Smooth muscle cell (in vitro differentiated cells): ENCODE results near the gene EHD1. TPM values are rescaled to one million over a fixed set of nuclear protein-coding genes. Genes with fewer than 3 reads are reported as not detected.

ENCODE experiments used
- DNase-seq: peaks from one replicate; lab custom pipeline; 2025; ENCODE audit not compliant: unreplicated experiment; lab: John Stamatoyannopoulos, UW
- H2AFZ ChIP-seq: fragments of 200-600 bp; sonication (generic); 2 replicates; pipeline ENCODE4 v1.6.0; 2016; ENCODE audit warnings: antibody characterized with exemption, low read depth, mild to moderate bottlenecking
- H3F3A ChIP-seq: fragments of 200-600 bp; sonication (generic); 2 replicates; pipeline ENCODE4 v1.6.0; 2017; ENCODE audit warnings: antibody characterized with exemption, low read depth
- H3K27ac ChIP-seq: fragments of 200-600 bp; sonication (generic); 2 replicates; pipeline ENCODE4 v1.5.1; 2016; ENCODE audit warnings: low read depth, mild to moderate bottlenecking
- H3K27me3 ChIP-seq: fragments of 200-600 bp; sonication (generic); 2 replicates; pipeline ENCODE4 v1.6.1; 2016; ENCODE audit warnings: low read depth, mild to moderate bottlenecking
- H3K36me3 ChIP-seq: fragments of 200-600 bp; sonication (generic); 2 replicates; pipeline ENCODE4 v1.5.1; 2016; ENCODE audit warnings: low read depth
- H3K4me1 ChIP-seq: fragments of 200-600 bp; sonication (generic); 2 replicates; pipeline ENCODE4 v1.5.1; 2016; ENCODE audit warnings: low read depth
- H3K4me2 ChIP-seq: fragments of 200-600 bp; sonication (generic); 2 replicates; pipeline ENCODE4 v1.6.0; 2016; ENCODE audit warnings: mild to moderate bottlenecking
- H3K4me3 ChIP-seq: fragments of 200-600 bp; sonication (generic); 2 replicates; pipeline ENCODE4 v1.5.1; 2016; ENCODE audit warnings: mild to moderate bottlenecking
- H3K79me2 ChIP-seq: fragments of 200-600 bp; sonication (generic); 2 replicates; pipeline ENCODE4 v1.6.0; 2016; ENCODE audit warnings: low read depth, mild to moderate bottlenecking
- H3K9ac ChIP-seq: fragments of 200-600 bp; sonication (generic); 2 replicates; pipeline ENCODE4 v1.6.0; 2016; ENCODE audit warnings: low read depth
- H3K9me3 ChIP-seq: fragments of 200-600 bp; sonication (generic); replicated peaks from 2 replicates; pipeline ENCODE4 v1.5.1; 2016; ENCODE audit warnings: low read depth
- H4K20me1 ChIP-seq: fragments of 200-600 bp; sonication (generic); 2 replicates; pipeline ENCODE4 v1.6.0; 2016; ENCODE audit warnings: low read depth
- WGBS: methylation state at CpG from one replicate; pipeline ENCODE4 v1.1.7; 2016; ENCODE audit warnings: low lambda C conversion rate; 5-methylcytosine and 5-hydroxymethylcytosine counted together
- polyA plus RNA-seq: library from polyadenylated mRNA; unstranded; fragments of >200 nt; fragmentation: Nextera tagmentation; extraction: Ambion mirVana; gene quantifications from 2 replicates; pipeline ENCODE4 v1.2.1, GENCODE V29; 2016
- total RNA-seq: library from RNA; depleted of rRNA; stranded (reverse); fragments of >200 nt; gene quantifications from 2 replicates; pipeline ENCODE4 v1.2.3, GENCODE V29; 2014
- TF ChIP-seq, protein P1 (sequence below): fragments of 200-600 bp; sonication (generic); IDR thresholded peaks from 2 replicates; pipeline ENCODE4 v1.5.1; 2017; ENCODE audit warnings: borderline replicate concordance, mild to moderate bottlenecking, antibody characterized with exemption; ENCODE audit not compliant: insufficient read depth, poor library complexity, severe bottlenecking

The EHD1 gene
- total and polyA plus RNA-seq, 2 experiments from 2014 or later: 42.8 to 59.8 TPM

DNA sequence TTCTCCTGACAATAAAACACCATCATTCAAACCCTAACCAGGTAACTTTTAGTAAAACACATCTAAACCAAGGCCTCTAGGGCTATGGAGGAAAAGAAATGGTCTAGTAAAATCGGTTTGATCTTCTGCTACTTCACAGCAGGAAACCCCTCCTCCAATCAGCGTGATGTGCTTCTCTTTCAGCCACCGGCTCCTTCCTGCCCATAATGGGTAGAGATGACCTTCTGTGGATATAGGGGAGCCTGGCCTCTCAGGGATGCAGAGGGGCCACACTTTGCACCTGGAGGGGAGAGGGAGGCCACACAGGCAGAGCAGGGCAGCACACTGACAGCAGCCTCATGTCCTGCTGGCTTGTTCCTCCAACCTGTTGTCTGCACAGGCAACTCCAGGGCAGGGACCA, 6.9 kb downstream of the EHD1 start:
- WGBS: 88% methylated on average over 3 of the region's 3 CpGs
- H3K36me3 ChIP-seq: no peaks in the 10 kb centered on the region
- no peak for DNase-seq
- peaks cover 20% of the 10 kb centered on the region for H3F3A ChIP-seq
- H3K27me3 ChIP-seq: no peaks in the 10 kb centered on the region
- no peak overlapping the region for H3K4me2 ChIP-seq
- H3K27ac ChIP-seq: peak overlapping the region; percentile 88
- no peak overlapping the region for H2AFZ ChIP-seq
- TF ChIP-seq, protein P1, sequence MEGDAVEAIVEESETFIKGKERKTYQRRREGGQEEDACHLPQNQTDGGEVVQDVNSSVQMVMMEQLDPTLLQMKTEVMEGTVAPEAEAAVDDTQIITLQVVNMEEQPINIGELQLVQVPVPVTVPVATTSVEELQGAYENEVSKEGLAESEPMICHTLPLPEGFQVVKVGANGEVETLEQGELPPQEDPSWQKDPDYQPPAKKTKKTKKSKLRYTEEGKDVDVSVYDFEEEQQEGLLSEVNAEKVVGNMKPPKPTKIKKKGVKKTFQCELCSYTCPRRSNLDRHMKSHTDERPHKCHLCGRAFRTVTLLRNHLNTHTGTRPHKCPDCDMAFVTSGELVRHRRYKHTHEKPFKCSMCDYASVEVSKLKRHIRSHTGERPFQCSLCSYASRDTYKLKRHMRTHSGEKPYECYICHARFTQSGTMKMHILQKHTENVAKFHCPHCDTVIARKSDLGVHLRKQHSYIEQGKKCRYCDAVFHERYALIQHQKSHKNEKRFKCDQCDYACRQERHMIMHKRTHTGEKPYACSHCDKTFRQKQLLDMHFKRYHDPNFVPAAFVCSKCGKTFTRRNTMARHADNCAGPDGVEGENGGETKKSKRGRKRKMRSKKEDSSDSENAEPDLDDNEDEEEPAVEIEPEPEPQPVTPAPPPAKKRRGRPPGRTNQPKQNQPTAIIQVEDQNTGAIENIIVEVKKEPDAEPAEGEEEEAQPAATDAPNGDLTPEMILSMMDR: no peak
- H4K20me1 ChIP-seq: peaks cover 89% of the 10 kb centered on the region
- H3K79me2 ChIP-seq: peaks cover 84% of the 10 kb centered on the region
- no peaks in the 10 kb centered on the region for H3K9me3 ChIP-seq
- no peak overlapping the region for H3K9ac ChIP-seq
- no peak overlapping the region for H3K4me3 ChIP-seq
- peaks cover 24% of the 10 kb centered on the region for H3K4me1 ChIP-seq

DNA sequence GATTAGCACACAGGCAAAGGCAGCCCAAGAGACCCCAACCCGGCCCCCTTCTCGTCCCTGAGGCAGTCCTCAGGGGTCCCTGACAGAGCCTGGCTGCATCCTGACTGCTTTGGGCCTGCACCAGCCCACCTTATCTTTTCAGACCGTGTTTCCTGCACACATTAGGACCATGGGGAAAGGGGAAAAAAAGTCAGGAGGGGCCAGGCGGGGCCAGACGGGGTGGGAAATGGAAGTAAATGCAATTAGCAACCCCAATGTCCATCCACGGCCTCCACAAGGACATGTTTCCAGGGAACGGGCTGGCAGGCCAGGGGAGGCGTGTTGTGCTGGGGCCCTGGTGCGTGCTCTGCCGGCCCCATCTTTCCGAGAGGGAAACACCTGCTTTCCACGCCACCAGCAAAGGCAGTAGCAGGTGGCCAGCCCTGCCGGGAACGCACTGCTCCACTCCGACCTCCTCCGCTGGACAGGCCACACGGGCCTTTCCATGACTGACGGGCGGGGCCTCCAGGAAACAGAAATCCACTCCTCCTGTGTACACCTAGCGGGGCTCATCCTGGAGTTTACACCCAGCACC, 7.4 kb downstream of the EHD1 start:
- no peak for DNase-seq
- Histone ChIP-seq H3K27ac (peak overlapping the region; percentile 88), H4K20me1 (peaks cover 89% of the 10 kb centered on the region), H2AFZ (no peak overlapping the region), H3K4me3 (no peak overlapping the region), H3K4me2 (peak overlapping the region; percentile 58), H3F3A (peaks cover 24% of the 10 kb centered on the region), H3K79me2 (peaks cover 84% of the 10 kb centered on the region), H3K27me3 (no peaks in the 10 kb centered on the region), H3K9ac (peak overlapping the region; percentile 60), H3K9me3 (no peaks in the 10 kb centered on the region), H3K4me1 (peaks cover 19% of the 10 kb centered on the region), H3K36me3 (no peaks in the 10 kb centered on the region)
- WGBS: 79% methylated on average over 19 of the region's 20 CpGs
- TF ChIP-seq, protein P1: no peak

DNA sequence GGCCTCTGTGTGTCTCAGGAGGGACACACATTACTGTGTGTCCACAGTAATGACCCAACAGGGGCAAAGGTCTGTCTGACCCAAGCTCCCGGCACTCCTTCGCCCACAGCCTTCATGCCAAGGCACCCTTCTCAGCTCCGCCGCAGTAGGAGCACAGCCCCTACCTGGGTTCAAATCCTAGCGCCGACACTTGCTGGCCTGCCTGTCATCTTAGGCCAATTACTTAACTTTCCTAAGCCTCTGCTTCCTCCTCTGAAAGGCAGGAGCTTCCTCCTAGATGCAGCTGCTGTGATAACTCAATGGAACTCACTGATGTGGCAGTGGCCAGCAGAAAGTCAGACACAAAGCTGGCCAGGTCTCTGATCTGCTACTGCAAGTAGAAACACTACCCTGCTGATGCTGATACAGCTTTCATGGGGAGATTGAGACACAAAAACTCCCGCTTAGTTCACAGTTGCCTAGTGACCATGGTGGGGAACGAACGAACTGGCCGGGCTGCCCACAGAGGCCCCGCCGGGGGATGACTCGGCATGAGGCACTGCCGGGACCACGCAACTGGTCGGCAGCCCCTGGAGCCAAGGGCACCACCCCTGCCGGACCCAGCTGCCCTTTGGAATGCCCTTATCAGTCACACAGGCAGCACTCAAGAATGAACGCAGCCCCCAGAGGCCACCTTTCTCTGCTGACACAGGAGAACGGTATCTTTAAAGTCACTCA, 8.1 kb downstream of the EHD1 start:
- peaks cover 82% of the 10 kb centered on the region for H3K79me2 ChIP-seq

More for the DNA sequence above, 8.1 kb downstream of the EHD1 start:
- no peak overlapping the region for H3K4me3 ChIP-seq
- H3K9me3 ChIP-seq: no peaks in the 10 kb centered on the region
- H3K27me3 ChIP-seq: no peaks in the 10 kb centered on the region
- H3K4me1 ChIP-seq: peaks cover 19% of the 10 kb centered on the region
- H3K4me2 ChIP-seq: peak overlapping the region; percentile 58
- DNase-seq: peak; percentile 22
- peaks cover 89% of the 10 kb centered on the region for H4K20me1 ChIP-seq
- peak overlapping the region; percentile 88 for H3K27ac ChIP-seq
- H3F3A ChIP-seq: peaks cover 27% of the 10 kb centered on the region
- 23% methylated on average over 19 of the region's 19 CpGs for WGBS
- no peak overlapping the region for H2AFZ ChIP-seq
- peak overlapping the region; percentile 74 for H3K9ac ChIP-seq
- no peaks in the 10 kb centered on the region for H3K36me3 ChIP-seq
- TF ChIP-seq, protein P1: no peak
